SK-N-SH treated with all-trans-retinoic acid at 6 μM for 48 hours (cell line): ENCODE measurements around the gene MID2.

Experiments used
- ATAC-seq: fragments of 200-7000 bp; cut with Tn5 transposase; 3 replicates; pipeline ENCODE4 v1.9.1; 2020; ENCODE audit warnings: mild to moderate bottlenecking, moderate library complexity
- ARNTL ChIP-seq: fragments of 450-650 bp; formaldehyde crosslinking; IDR thresholded peaks from 2 replicates; pipeline ENCODE4 v1.5.0; 2020; ENCODE audit warnings: low read depth, mild to moderate bottlenecking, moderate library complexity, borderline replicate concordance
- BACH2 ChIP-seq: fragments of 250-450 bp; sonication (Bioruptor Pico); IDR thresholded peaks from 2 replicates; pipeline ENCODE4 v1.9.0; 2021; ENCODE audit warnings: mild to moderate bottlenecking, borderline replicate concordance
- ESRRG ChIP-seq: fragments of 250-450 bp; sonication (Bioruptor Pico); IDR thresholded peaks from 2 replicates; pipeline ENCODE4 v1.6.1; 2021; ENCODE audit warnings: mild to moderate bottlenecking
- GLIS3 ChIP-seq: fragments of 250-450 bp; sonication (Bioruptor Pico); IDR thresholded peaks from 2 replicates; pipeline ENCODE4 v1.5.0; 2020; ENCODE audit warnings: mild to moderate bottlenecking, moderate library complexity
- ISL1 ChIP-seq: fragments of 250-450 bp; sonication (Bioruptor Pico); IDR thresholded peaks from 2 replicates; pipeline ENCODE4 v2.1.2; 2022; ENCODE audit warnings: mild to moderate bottlenecking, moderate library complexity
- OSR1 ChIP-seq: fragments of 250-450 bp; sonication (Bioruptor Pico); IDR thresholded peaks from 2 replicates; pipeline ENCODE4 v1.8.0; 2022; ENCODE audit warnings: moderate library complexity, mild to moderate bottlenecking, inconsistent platforms
- RARB ChIP-seq: fragments of 250-450 bp; sonication (Bioruptor Pico); IDR thresholded peaks from 2 replicates; pipeline ENCODE4 v1.8.0; 2021; ENCODE audit warnings: mild to moderate bottlenecking, moderate library complexity
- SNAI2 ChIP-seq: fragments of 250-450 bp; sonication (Bioruptor Pico); IDR thresholded peaks from 2 replicates; pipeline ENCODE4 v1.5.0; 2020; ENCODE audit warnings: mild to moderate bottlenecking, moderate library complexity
- TCF4 ChIP-seq: fragments of 250-450 bp; sonication (Bioruptor Pico); IDR thresholded peaks from 2 replicates; pipeline ENCODE4 v1.8.0; 2021; ENCODE audit warnings: mild to moderate bottlenecking, moderate library complexity, borderline replicate concordance
- TOX ChIP-seq: fragments of 250-450 bp; sonication (Bioruptor Pico); IDR thresholded peaks from 2 replicates; pipeline ENCODE4 v1.8.0; 2021; ENCODE audit warnings: mild to moderate bottlenecking, moderate library complexity, borderline replicate concordance
- ZC3H10 ChIP-seq: fragments of 250-450 bp; sonication (Bioruptor Pico); IDR thresholded peaks from 2 replicates; pipeline ENCODE4 v1.5.1; 2021; ENCODE audit warnings: mild to moderate bottlenecking, moderate library complexity
- ZFP3 ChIP-seq: fragments of 250-450 bp; sonication (Bioruptor Pico); IDR thresholded peaks from 2 replicates; pipeline ENCODE4 v1.5.0; 2020; ENCODE audit warnings: mild to moderate bottlenecking, moderate library complexity
- ZFP30 ChIP-seq: fragments of 450-650 bp; formaldehyde crosslinking; IDR thresholded peaks from 2 replicates; pipeline ENCODE4 v1.5.0; 2022; ENCODE audit warnings: mild to moderate bottlenecking, moderate library complexity
- ZNF70 ChIP-seq: fragments of 450-650 bp; formaldehyde crosslinking; IDR thresholded peaks from 2 replicates; pipeline ENCODE4 v1.5.0; 2020; ENCODE audit warnings: mild to moderate bottlenecking, moderate library complexity
- ZNF8 ChIP-seq: fragments of 450-650 bp; formaldehyde crosslinking; IDR thresholded peaks from 2 replicates; pipeline ENCODE4 v1.5.0; 2020; ENCODE audit warnings: mild to moderate bottlenecking, moderate library complexity
- TF ChIP-seq, protein P1 (sequence below): fragments of 250-450 bp; sonication (Bioruptor Pico); IDR thresholded peaks from 2 replicates; pipeline ENCODE4 v1.5.1; 2020; ENCODE audit warnings: low read depth, mild to moderate bottlenecking, moderate library complexity
- TF ChIP-seq, protein P2 (sequence below): fragments of 250-450 bp; sonication (Bioruptor Pico); IDR thresholded peaks from 2 replicates; pipeline ENCODE4 v1.8.0; 2020; ENCODE audit warnings: mild to moderate bottlenecking, moderate library complexity, borderline replicate concordance
- TF ChIP-seq, protein P3 (sequence below): fragments of 250-450 bp; sonication (Bioruptor Pico); IDR thresholded peaks from 2 replicates; pipeline ENCODE4 v1.5.1; 2021; ENCODE audit warnings: mild to moderate bottlenecking, moderate library complexity

Gene MID2, protein sequence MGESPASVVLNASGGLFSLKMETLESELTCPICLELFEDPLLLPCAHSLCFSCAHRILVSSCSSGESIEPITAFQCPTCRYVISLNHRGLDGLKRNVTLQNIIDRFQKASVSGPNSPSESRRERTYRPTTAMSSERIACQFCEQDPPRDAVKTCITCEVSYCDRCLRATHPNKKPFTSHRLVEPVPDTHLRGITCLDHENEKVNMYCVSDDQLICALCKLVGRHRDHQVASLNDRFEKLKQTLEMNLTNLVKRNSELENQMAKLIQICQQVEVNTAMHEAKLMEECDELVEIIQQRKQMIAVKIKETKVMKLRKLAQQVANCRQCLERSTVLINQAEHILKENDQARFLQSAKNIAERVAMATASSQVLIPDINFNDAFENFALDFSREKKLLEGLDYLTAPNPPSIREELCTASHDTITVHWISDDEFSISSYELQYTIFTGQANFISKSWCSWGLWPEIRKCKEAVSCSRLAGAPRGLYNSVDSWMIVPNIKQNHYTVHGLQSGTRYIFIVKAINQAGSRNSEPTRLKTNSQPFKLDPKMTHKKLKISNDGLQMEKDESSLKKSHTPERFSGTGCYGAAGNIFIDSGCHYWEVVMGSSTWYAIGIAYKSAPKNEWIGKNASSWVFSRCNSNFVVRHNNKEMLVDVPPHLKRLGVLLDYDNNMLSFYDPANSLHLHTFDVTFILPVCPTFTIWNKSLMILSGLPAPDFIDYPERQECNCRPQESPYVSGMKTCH

DNA sequence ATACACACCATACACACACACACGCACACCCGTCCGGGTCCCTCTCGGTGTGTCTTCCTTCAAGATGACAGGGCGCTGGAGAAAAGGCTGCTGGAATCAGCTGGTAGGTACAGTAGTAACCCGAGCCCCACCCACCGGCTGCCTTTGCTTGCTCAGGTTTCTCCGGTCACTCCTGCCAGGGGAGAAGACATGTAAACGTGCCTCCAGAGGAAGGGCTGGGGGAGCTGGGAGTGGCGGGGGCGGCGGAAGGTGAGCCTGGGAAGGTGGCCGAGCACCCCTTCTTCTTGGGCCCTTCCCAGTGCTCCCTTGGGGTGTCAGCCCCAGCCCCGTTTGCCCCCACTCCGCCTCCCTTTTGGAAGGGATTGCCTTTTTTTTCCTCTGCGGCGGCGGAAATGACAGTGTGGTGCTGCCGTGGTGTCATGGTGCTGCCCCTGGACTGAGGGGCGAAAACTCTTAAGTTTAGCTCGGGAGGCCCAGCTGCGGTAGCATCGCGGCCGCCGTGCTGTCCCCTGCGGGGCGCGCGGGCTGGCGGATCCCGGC, at the start of gene MID2:
Gene MID2, plus strand, starts transcription at position 169 of the 540 bp plus-strand sequence. CDS start 561 bp downstream, outside the sequence.
- TF ChIP-seq TCF4 (CRISPR knock-in tag) (no peak), RARB (CRISPR knock-in tag) (no peak), TOX (CRISPR knock-in tag) (no peak)
- peak; percentile 41; the same call in 2 of the 3 replicates for ATAC-seq

DNA sequence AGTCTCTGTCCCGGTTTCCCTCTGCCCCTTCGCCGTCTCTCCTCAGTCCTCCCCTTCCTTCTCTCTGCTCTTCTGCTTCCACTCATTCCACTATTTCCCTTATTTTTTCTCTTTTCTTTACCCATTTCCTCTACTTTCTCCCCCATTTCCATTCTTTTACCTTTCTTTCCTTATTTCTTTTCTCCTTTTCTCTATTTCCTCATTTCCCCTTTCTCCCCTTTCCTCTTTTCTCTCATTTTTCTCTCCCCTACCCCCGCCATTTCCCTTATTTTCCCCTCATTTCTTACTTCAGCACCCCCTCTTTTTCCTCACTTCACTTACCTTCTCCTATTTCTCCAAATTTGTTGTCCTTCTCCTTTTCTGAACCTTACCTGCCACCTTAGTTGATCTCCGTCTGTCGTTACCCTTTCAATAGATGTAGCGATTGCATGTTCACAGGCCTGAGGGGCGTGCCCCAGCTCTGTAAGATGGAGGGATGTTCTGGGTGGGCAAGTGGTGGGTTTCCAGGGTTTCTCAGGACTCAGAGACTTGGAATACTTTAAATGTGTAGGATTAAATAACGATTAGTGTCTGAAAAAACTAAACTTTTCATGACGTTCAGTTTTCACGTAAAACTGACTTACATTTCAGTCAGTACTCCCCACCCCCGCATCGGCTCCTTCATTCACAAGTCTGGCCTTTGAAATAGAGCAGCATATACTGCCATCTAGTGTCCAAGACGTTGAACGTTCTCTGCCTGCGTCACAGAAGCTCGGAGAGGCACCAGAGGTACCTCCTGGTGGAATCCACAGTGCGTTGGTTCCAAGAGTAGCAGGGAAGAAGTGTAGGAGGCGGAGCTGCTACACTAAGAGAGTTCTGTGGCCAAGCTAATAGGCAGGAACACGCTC, 48.8 kb upstream of the MID2 start:
- TF ChIP-seq ZC3H10 (CRISPR knock-in tag) (no peak), ZNF8 (CRISPR knock-in tag) (no peak), ARNTL (CRISPR knock-in tag) (no peak), ZFP30 (no peak), ZNF70 (CRISPR knock-in tag) (no peak), SNAI2 (no peak), OSR1 (CRISPR knock-in tag) (no peak), TCF4 (CRISPR knock-in tag) (no peak)
- TF ChIP-seq, protein P1, sequence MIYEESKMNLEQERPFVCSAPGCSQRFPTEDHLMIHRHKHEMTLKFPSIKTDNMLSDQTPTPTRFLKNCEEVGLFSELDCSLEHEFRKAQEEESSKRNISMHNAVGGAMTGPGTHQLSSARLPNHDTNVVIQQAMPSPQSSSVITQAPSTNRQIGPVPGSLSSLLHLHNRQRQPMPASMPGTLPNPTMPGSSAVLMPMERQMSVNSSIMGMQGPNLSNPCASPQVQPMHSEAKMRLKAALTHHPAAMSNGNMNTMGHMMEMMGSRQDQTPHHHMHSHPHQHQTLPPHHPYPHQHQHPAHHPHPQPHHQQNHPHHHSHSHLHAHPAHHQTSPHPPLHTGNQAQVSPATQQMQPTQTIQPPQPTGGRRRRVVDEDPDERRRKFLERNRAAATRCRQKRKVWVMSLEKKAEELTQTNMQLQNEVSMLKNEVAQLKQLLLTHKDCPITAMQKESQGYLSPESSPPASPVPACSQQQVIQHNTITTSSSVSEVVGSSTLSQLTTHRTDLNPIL (CRISPR knock-in tag): no peak
- TF ChIP-seq, protein P2, sequence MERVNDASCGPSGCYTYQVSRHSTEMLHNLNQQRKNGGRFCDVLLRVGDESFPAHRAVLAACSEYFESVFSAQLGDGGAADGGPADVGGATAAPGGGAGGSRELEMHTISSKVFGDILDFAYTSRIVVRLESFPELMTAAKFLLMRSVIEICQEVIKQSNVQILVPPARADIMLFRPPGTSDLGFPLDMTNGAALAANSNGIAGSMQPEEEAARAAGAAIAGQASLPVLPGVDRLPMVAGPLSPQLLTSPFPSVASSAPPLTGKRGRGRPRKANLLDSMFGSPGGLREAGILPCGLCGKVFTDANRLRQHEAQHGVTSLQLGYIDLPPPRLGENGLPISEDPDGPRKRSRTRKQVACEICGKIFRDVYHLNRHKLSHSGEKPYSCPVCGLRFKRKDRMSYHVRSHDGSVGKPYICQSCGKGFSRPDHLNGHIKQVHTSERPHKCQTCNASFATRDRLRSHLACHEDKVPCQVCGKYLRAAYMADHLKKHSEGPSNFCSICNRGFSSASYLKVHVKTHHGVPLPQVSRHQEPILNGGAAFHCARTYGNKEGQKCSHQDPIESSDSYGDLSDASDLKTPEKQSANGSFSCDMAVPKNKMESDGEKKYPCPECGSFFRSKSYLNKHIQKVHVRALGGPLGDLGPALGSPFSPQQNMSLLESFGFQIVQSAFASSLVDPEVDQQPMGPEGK (CRISPR knock-in tag): no peak
- TF ChIP-seq, all 23 proteins: peak for 0
- ATAC-seq: peak; percentile 92

DNA sequence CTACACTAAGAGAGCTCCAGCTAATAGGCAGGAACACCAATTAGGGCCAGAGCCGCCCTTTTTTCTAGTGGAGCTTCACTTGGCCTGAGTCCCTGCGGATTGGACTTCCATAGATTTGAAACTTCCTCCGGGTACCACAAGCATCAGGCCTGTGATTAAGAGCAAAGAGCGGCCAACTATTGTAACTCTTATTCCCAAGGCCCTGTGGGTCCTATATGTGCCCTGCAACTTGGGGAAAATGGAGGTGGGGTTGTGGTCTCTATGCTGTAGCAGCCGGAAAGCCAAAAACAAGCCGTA, 48.2 kb upstream of the MID2 start, which contains the start of gene NCBP2L:
Gene NCBP2L, plus strand, starts transcription at position 198 of the 297 bp plus-strand sequence. CDS start 16,488 bp downstream, outside the sequence.
- TF ChIP-seq OSR1 (CRISPR knock-in tag) (no peak), GLIS3 (CRISPR knock-in tag) (no peak), BACH2 (CRISPR knock-in tag) (no peak), ESRRG (no peak), TOX (CRISPR knock-in tag) (no peak)
- ATAC-seq: no peak

DNA sequence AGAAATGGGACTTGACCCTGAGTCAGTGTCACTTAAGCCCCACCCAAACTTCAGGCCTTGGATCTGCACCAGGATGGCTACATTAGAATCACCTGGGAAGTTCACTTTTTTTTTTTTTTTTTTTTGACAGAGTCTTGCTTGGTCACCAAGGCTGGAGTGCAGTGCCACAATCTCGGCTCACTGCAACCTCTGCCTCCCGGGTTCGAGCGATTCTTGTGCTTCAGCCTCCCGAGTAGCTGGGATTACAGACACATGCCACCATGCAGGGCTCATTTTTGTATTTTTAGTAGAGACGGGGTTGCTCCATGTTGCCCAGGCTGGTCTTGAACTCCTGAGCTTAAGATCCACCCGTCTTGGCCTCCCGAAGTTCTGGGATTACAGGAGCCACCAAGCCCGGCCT, 45.1 kb upstream of the MID2 start:
- ATAC-seq: no peak

More for the DNA sequence above, 45.1 kb upstream of the MID2 start:
- TF ChIP-seq, protein P1 (CRISPR knock-in tag): no peak
- no peak for TF ChIP-seq ISL1 (CRISPR knock-in tag)
- no peak for TF ChIP-seq ZFP3
- no peak for TF ChIP-seq RARB (CRISPR knock-in tag)
- TF ChIP-seq ARNTL (CRISPR knock-in tag): no peak
- TF ChIP-seq, protein P3, sequence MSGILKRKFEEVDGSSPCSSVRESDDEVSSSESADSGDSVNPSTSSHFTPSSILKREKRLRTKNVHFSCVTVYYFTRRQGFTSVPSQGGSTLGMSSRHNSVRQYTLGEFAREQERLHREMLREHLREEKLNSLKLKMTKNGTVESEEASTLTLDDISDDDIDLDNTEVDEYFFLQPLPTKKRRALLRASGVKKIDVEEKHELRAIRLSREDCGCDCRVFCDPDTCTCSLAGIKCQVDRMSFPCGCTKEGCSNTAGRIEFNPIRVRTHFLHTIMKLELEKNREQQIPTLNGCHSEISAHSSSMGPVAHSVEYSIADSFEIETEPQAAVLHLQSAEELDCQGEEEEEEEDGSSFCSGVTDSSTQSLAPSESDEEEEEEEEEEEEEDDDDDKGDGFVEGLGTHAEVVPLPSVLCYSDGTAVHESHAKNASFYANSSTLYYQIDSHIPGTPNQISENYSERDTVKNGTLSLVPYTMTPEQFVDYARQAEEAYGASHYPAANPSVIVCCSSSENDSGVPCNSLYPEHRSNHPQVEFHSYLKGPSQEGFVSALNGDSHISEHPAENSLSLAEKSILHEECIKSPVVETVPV (CRISPR knock-in tag): no peak
